Measurements from ENCODE around the gene TLE2.

The TLE2 gene

DNA sequence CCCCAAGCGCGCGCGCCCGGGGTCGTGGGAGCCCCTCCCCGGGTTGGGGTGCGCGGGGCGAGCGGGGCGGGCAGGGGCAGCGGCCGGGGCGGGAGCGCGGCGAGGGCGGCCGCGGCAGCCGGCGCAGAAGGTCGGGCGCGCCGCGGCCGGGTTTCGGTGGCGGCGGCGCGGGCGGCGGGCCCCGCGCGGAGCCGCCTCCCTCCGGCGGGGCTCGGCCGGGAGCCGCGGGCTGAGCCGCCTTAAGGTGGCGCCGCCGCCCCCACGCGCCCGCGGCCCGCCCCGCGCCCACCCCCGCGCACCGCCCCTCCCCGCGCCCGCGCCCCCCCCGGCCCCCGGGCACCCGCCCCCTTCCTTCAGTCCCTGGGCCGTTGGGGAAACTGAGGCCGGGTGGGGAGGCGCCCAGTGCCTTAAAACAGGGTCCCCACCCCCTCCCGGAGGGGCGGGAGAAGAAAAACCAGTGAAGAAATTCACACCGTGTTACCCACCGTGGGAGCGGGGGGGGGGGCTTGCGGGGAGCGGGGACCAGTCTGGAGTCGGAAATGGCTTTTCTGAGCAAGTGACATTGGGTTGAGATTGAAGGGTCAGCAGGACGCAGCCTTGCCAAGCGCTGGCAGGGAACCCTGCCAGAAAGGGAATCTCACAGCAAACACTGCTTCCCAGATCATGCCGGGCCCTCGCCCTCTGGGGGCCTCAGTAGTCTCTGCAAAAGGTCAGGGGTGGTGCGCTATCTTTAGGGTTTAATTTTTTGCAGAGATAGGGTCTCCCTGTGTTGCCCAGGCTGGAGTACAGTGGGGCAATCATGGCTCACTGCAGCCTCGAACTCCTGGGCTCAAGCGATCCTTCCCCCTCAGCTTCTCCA is at the start of gene TLE2:
TSS of gene TLE2 (minus strand) at position 216 of the 859 bp plus-strand sequence. CDS start 376 bp downstream, outside the sequence.
- peak; percentile 73 for DNase-seq (ENCODE audit: low spot score)
- in situ Hi-C loops (cut with MboI; ENCODE audit: low sequenced_read_pairs, unreplicated experiment) = no loop called here
- TF ChIP-seq, protein P1, sequence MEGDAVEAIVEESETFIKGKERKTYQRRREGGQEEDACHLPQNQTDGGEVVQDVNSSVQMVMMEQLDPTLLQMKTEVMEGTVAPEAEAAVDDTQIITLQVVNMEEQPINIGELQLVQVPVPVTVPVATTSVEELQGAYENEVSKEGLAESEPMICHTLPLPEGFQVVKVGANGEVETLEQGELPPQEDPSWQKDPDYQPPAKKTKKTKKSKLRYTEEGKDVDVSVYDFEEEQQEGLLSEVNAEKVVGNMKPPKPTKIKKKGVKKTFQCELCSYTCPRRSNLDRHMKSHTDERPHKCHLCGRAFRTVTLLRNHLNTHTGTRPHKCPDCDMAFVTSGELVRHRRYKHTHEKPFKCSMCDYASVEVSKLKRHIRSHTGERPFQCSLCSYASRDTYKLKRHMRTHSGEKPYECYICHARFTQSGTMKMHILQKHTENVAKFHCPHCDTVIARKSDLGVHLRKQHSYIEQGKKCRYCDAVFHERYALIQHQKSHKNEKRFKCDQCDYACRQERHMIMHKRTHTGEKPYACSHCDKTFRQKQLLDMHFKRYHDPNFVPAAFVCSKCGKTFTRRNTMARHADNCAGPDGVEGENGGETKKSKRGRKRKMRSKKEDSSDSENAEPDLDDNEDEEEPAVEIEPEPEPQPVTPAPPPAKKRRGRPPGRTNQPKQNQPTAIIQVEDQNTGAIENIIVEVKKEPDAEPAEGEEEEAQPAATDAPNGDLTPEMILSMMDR (IDR thresholded peaks at IDR 0.05; ENCODE audit: borderline replicate concordance, control extremely low read depth, extremely low read depth, insufficient read depth, missing control alignments) = no peak

- in situ Hi-C loops (cut with MboI; ENCODE audit: low sequenced_read_pairs, unreplicated experiment) = no loop called here
- peak; percentile 89 for DNase-seq (ENCODE audit: low spot score)
- TF ChIP-seq, protein P1 (IDR thresholded peaks at IDR 0.05; ENCODE audit: borderline replicate concordance, control extremely low read depth, extremely low read depth, insufficient read depth, missing control alignments) = peak; percentile 99
Observed at GRCh38 chr19:3075605-3076431, 46.7 kb upstream of the TLE2 start.

DNA sequence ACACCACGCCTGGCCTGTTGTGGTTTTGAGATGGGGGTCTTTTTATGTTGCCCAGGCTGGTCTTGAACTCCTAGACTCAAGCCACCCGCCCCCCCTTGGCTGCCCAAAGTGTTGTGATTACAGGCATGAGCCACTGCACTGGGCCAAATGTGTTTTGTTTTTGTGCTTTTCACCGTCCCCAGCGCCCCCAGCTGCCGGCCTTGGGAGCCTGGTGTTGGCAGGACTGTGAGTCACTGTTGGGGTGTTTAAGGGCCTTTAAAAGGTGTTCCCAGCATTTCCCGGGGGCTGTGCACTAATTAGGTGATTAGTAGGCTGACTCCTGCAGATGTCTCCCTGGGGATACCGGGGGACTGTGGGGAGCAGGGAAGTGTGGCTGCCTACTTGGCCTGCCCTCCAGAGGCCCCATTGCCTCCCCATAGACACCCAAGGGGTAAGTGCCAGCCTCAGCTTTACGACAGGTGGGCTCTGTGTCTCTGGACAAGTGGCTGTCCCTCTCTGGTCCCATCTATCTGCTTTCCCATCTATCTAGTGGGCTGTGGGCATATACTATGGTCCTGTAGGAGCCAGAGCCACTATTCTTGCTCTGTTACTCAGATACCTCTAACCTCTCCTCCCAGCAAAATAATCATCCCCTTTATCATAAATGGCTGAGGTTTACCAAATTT is 45.0 kb upstream of the TLE2 start:
- TF ChIP-seq, protein P1 (IDR thresholded peaks at IDR 0.05; ENCODE audit: borderline replicate concordance, control extremely low read depth, extremely low read depth, insufficient read depth, missing control alignments) = peak; percentile 34
- in situ Hi-C loops (cut with MboI; ENCODE audit: low sequenced_read_pairs, unreplicated experiment) = no loop called here
- DNase-seq (ENCODE audit: low spot score) = no peak

GRCh38 chr19:3073159-3073563 is 44.1 kb upstream of the TLE2 start:
- in situ Hi-C loops (cut with MboI; ENCODE audit: low sequenced_read_pairs, unreplicated experiment) = no loop called here
- DNase-seq (ENCODE audit: low spot score) = no peak
- TF ChIP-seq, protein P1 (IDR thresholded peaks at IDR 0.05; ENCODE audit: borderline replicate concordance, control extremely low read depth, extremely low read depth, insufficient read depth, missing control alignments) = no peak

DNA sequence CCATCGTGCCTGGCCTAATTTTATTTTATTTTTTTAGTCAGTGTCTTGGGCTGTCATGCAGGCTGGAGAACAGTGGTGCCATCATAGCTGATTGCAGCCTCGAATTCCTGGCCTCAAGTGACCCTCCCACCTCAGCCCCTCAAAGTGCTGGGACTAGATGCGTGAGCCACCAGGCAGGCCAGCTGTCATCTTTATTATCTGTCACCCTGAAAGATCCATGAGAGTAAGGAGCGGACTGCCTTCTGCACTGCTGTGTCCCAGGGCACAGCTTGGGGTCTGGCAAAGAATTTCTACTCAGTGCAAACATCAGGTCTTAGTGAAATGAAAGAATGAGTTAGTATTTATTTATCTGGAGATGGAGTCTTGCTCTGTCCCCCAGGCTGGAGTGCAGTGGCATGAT is 42.7 kb upstream of the TLE2 start:
- TF ChIP-seq, protein P1 (IDR thresholded peaks at IDR 0.05; ENCODE audit: borderline replicate concordance, control extremely low read depth, extremely low read depth, insufficient read depth, missing control alignments) = no peak
- in situ Hi-C loops (cut with MboI; ENCODE audit: low sequenced_read_pairs, unreplicated experiment) = no loop called here
- DNase-seq (ENCODE audit: low spot score) = no peak

- in situ Hi-C loops (cut with MboI; ENCODE audit: low sequenced_read_pairs, unreplicated experiment) = no loop called here
- TF ChIP-seq, protein P1 (IDR thresholded peaks at IDR 0.05; ENCODE audit: borderline replicate concordance, control extremely low read depth, extremely low read depth, insufficient read depth, missing control alignments) = no peak
- no peak for DNase-seq (ENCODE audit: low spot score)
Observed at GRCh38 chr19:3068071-3068470, 39.0 kb upstream of the TLE2 start.

All from GM13976 (cell line).